Smooth muscle cell of trachea (primary cell): ENCODE results near the gene TRAPPC12. TPM values are rescaled to one million over a fixed set of nuclear protein-coding genes. Genes with fewer than 3 reads are reported as not detected.

Source experiments
- total RNA-seq: library from RNA; depleted of rRNA; stranded (reverse); fragments of >200 nt; gene quantifications from 2 replicates; pipeline ENCODE4 v1.2.1, GENCODE V29; 2014

Gene TRAPPC12
- total RNA-seq: 80.4 and 97.3 TPM in 2 replicates

GRCh38 chr2:3379647-3380534 lies at the start of gene TRAPPC12:
TSS of gene TRAPPC12 (plus strand) at chr2:3379694. CDS start at chr2:3387624, 7,930 bp downstream.

GRCh38 chr2:3377612-3378432 lies 1.7 kb upstream of the TRAPPC12 start, which contains the start of gene EIPR1:
TSS of gene EIPR1 (minus strand) at chr2:3377818. CDS start at chr2:3377689, 129 bp downstream.

GRCh38 chr2:3519255-3520205 lies 140.0 kb downstream of the TRAPPC12 start, which contains the start of gene ADI1:
TSS of gene ADI1 (minus strand) at chr2:3519531. CDS start at chr2:3519487, 44 bp downstream.

Other genes with a start within 250 kb of the TRAPPC12 start
- 31.4 and 34.9 TPM in 2 replicates for gene EIPR1, start 1.9 kb upstream of the TRAPPC12 start, total RNA-seq
- 43.5 and 66.0 TPM in 2 replicates for gene ADI1, start 139.8 kb downstream of the TRAPPC12 start, total RNA-seq
- gene RNASEH1, start 178.6 kb downstream of the TRAPPC12 start, total RNA-seq: 28.3 and 41.3 TPM in 2 replicates
- gene RPS7, start 195.6 kb downstream of the TRAPPC12 start, total RNA-seq: 1,266 and 2,068 TPM in 2 replicates
- gene COLEC11, start 215.4 kb downstream of the TRAPPC12 start, total RNA-seq: 0.44 TPM in 1 of 2 replicates, not detected in the other